GM12873 (cell line): ENCODE data around the gene SLC48A1.

ENCODE experiments used
- CTCF ChIP-seq: IDR thresholded peaks from 2 replicates; pipeline ENCODE4 v1.5.1; 2012; ENCODE audit warnings: low read depth, mild to moderate bottlenecking, moderate library complexity, low read length, control low read depth; ENCODE audit not compliant: insufficient read depth; ENCODE audit errors: missing control alignments

SLC48A1 gene

DNA sequence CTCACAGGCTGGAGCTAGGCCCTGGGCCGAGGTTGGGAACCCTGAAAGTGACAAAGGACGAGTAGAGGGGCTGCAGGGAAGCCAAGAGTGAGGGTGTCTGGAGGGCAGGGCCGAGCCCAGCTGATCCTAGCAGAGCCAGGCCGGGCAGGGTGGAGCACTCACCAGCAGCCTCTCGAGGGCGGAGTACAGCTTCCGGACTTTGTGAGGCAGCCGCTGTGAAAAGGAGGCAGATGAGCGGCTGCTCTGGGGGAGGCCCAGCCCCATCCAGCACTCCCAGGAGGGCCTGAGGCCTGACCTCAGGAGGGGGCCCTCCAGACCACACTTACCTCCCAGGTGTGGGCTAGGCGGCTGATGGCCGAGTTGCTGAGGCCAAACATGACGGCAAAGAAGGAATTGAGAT lies 33.1 kb upstream of the SLC48A1 start:
- TF ChIP-seq CTCF = no peak

- peak; percentile 29 for TF ChIP-seq CTCF
Measured at GRCh38 chr12:47740606-47741339, 32.3 kb upstream of the SLC48A1 start.

- TF ChIP-seq CTCF = no peak
Measured at GRCh38 chr12:47741340-47741703, 31.7 kb upstream of the SLC48A1 start.

GRCh38 chr12:47742253-47742825 lies 30.7 kb upstream of the SLC48A1 start:
- peak; percentile 99 for TF ChIP-seq CTCF

DNA sequence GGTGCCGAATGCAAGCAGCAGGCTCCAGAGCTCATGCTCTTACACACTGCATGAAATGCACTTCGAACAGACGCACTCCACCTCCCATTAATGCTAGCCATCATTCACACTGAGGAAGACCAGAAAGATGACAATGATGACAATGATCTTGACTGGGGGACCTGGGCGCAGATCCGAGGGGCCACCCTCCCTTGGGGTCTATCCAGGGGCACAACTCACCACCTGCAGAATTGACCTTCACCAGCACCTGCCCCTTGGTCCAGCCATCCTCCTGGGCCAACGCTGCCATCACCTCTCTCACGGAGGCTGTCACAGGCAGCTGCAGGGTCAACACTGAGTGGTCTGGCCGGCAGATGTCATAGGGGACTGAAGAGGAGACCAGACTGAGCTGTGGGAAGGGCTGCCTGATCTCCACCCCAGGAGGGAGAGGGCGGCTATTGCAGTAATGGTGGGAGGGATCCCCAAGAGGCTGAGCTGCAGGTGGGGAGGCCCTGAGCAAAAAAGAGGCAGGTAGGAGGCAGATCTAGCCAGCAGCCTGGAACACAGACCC lies 29.7 kb upstream of the SLC48A1 start:
- TF ChIP-seq CTCF = no peak

- TF ChIP-seq CTCF = peak; percentile 84
Measured at GRCh38 chr12:47744005-47744651, 28.9 kb upstream of the SLC48A1 start.

DNA sequence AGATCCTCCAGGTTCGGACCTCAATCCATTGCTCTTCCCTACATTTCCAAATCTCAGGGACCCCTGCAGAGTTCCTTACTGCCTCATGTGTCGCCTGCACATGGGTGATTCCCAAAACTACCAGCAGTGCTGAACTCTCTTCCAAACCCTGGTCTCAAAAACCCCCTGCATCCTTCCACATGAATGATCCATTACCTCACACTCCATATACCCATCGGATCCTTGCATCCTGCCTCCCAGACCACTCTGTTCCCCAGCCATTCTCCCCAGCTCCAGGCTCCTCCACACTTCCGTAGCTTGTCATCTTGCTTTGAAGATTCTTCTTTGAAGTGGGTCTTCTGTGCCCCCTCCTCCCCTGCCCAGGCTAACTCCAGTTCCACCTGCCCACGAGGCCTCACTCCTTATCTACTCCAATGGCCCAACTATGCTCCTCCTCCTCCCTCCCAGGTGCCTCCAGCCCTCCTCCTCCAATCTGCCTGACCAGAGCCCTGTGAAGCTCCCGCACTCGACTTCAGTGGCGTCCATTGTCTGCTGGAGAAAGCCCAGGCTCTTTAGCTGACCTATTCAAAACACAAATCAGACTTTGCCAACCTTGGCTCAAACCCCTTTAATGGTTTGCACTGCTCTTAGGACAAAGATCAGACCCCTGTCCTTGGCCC lies 28.1 kb upstream of the SLC48A1 start:
- TF ChIP-seq CTCF = no peak
